ENCODE measurements around the gene OR5AC2.

Gene OR5AC2, protein sequence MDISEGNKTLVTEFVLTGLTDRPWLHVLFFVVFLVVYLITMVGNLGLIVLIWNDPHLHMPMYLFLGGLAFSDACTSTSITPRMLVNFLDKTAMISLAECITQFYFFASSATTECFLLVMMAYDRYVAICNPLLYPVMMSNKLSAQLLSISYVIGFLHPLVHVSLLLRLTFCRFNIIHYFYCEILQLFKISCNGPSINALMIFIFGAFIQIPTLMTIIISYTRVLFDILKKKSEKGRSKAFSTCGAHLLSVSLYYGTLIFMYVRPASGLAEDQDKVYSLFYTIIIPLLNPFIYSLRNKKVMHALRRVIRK

DNA sequence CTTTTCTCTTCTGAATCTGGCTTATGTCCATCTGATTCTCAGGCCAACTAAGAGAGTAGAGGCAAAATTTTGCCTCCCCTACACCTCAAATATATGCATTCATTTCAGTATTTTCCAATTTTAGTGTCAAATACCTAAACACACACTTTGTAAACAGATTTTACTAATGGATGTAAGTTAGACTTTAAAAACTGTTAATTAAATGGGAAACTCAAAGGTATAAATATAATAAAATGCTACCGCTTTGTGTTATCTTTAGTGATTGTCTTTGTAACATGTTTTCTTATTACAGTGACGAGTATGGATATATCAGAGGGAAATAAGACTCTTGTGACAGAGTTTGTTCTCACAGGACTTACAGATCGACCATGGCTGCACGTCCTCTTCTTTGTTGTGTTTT is at the start of gene OR5AC2:
TSS of gene OR5AC2 (plus strand) at position 301 of the 400 bp plus-strand sequence. CDS start at position 301, 0 bp downstream.
- in situ Hi-C loops (cut with MboI; ENCODE audit: low sequenced_read_pairs): no loop called here

DNA sequence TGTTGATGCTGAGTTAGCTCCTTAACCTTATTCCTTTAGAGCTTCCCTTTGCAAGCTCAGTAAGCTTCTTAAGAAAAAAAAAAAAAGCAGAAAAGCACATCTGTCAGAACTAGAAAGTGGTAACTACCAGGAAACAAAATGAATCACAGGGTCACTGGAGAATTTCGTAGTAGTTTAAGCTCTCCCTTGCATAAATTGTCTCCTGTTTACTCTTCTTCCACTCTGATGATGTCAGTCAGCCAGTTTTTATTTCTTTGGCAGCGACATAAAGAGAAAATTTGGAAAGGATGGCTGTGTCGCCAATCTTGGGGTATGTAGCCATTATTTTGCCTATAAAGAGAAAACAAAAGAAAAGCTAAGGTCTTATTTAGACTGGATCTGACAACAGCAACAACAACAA is 48.7 kb upstream of the OR5AC2 start:
- in situ Hi-C loops (cut with MboI; ENCODE audit: low sequenced_read_pairs): loop anchor here (10.0 kb wide), 1 partner anchor 287 kb away; no protein-coding TSS in a partner anchor

DNA sequence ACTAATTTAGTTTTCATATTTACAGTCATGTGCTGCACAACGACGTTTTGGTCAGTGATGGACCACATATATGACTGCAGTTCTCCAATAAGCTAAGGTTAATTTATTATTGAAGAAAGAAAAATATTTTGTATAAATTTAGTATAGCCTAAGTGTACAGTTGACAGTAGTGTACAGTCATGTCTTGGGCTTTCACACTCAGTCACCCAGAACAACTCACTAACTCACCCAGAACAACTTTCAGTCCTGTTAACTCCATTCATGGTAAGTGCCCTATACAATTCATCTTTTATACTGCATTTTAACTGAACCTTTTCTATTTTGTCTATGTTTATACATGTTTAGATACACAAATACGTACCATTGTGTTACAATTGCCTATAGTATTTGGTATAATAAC is 48.1 kb upstream of the OR5AC2 start:
- in situ Hi-C loops (cut with MboI; ENCODE audit: low sequenced_read_pairs): loop anchor here (10.0 kb wide), 1 partner anchor 286 kb away; no protein-coding TSS in a partner anchor

DNA sequence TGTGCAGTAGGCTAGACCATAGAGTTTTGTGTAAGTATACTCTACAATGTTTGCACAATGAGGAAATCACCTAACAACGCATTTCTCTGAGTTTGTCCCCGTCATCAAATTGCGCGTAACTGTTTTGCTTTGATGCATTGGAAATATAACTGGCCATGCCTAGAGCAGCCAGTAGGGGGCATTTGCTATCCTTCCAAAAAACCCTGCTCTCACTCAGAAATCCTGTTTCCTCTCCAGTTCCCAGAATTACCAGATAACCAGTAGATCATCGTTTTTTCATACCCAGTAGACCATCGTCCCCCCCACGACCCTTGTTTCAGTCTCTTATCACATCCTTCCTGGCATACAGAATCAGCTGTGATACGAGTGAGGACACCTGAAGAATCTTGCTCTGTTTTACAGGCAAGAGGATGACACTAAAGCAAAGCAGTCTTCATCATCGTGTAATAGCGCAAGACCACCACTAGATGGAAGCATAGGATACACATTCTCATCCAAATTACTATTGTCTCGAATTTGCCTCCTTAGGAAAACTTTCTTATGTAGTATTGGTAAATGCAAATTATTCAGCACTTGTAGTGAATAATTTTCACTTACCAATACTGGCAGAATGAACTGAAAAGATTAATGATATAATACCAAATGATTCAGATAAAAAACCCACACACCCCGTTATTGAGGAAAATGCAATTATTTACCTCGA is 47.5 kb upstream of the OR5AC2 start:
- in situ Hi-C loops (cut with MboI; ENCODE audit: low sequenced_read_pairs): loop anchor here (10.0 kb wide), 1 partner anchor 285 kb away; no protein-coding TSS in a partner anchor

DNA sequence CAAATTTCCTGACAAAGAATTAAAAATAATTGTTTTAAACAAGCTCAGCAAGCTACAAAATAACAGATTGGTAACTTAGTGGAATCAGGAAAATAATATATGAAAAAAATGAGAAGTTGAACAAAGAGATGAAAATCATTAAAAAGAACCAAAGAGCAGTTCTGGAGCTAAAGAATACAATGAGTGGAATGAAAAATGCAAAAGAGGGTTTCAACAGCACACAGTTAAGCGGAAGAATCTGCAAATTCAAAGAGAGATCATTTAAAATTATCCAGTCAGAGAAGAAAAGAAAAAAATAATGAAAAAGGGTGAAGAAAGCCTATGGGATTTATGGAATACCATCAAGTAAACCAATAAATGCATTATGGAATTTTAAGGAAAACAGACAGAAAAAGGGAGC is 45.6 kb upstream of the OR5AC2 start:
- in situ Hi-C loops (cut with MboI; ENCODE audit: low sequenced_read_pairs): no loop called here

GRCh38 chr3:98048586-98048985 is 38.4 kb upstream of the OR5AC2 start:
- in situ Hi-C loops (cut with MboI; ENCODE audit: low sequenced_read_pairs): no loop called here

- in situ Hi-C loops (cut with MboI; ENCODE audit: low sequenced_read_pairs): no loop called here
These were observed 37.7 kb upstream of the OR5AC2 start for GRCh38 chr3:98049271-98049670.

DNA sequence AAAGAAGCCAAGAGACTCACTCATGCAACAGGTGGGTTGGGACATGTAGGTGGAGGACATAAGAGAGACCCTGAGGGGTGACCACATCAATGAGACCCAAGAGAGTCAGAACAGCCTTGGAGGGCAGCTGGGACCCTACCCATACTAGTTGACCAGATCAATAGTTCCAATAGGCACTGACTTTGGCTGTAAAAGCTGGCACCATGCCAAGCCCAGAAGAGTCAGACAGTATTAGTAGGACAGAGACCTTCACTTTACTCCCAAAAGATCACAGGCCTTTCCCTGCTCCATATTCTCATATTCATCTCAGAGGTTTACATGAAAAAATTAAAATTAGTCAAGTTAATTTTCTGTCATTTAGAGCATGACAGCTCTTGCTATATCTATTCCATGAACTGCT is 30.9 kb upstream of the OR5AC2 start:
- in situ Hi-C loops (cut with MboI; ENCODE audit: low sequenced_read_pairs): no loop called here

DNA sequence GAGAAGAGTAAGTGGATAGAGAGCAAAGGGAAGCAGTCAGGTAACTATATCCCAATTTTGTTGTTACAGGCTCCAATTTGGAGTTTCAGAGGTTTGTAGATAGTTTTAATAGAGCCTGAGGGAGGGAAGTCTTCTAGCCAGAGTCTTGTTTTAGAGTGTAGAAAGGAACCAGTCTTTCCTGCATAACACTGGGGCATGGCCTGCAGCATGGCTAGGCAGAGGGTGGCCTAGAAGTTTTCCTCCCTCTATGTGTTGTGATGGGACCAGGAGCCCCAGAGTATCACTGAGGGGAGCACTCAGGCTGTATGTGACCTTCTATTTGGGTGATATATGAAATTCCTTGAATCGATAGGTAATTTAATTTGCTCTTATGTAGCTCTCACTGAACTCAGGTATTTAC is 29.3 kb upstream of the OR5AC2 start:
- in situ Hi-C loops (cut with MboI; ENCODE audit: low sequenced_read_pairs): no loop called here

GRCh38 chr3:98058244-98058960 is 28.6 kb upstream of the OR5AC2 start:
- in situ Hi-C loops (cut with MboI; ENCODE audit: low sequenced_read_pairs): no loop called here

GRCh38 chr3:98068824-98069223 is 18.1 kb upstream of the OR5AC2 start:
- in situ Hi-C loops (cut with MboI; ENCODE audit: low sequenced_read_pairs): no loop called here

- in situ Hi-C loops (cut with MboI; ENCODE audit: low sequenced_read_pairs): no loop called here
These were observed 16.1 kb upstream of the OR5AC2 start for GRCh38 chr3:98070840-98071239.

- in situ Hi-C loops (cut with MboI; ENCODE audit: low sequenced_read_pairs): no loop called here
These were observed 13.5 kb upstream of the OR5AC2 start for GRCh38 chr3:98073486-98073885.

DNA sequence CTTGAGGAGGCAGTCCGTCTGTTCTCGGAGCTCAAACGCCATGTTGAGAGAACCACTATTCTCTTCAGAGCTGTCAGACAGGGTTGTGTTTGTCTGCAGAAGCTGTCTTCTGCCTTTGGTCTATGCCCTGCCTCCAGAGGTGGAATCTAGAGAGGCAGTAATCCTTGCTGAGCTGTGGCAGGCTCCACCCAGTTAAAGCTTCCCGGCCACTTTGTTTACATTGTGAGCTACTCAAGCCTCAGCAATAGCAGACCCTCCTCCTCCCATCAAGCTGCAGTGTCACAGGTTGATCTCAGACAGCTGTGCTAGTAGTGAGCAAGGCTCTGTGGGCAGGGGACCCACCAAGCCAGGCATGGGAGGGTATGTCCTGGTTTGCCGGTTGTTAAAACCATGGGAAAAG is 8.9 kb downstream of the OR5AC2 start:
- in situ Hi-C loops (cut with MboI; ENCODE audit: low sequenced_read_pairs): no loop called here

DNA sequence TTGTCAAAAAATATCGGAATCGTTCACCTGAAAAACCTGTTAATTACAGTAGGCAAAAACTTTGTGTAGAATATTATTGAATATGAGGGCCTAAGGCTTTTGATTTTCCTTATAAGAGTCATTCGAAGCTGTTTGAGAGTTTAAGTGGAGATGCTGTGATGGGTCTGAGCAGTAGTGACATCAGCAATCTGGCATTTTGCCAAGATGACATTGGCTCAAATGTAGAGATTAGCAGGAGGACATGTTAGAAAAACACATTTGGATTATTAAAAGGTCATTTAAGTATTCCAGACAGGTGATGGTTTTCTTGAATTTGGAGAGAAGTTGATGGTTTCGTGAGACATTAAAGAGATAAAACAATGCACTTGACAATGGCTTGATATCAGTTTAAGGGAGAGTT is 12.9 kb downstream of the OR5AC2 start:
- in situ Hi-C loops (cut with MboI; ENCODE audit: low sequenced_read_pairs): no loop called here

DNA sequence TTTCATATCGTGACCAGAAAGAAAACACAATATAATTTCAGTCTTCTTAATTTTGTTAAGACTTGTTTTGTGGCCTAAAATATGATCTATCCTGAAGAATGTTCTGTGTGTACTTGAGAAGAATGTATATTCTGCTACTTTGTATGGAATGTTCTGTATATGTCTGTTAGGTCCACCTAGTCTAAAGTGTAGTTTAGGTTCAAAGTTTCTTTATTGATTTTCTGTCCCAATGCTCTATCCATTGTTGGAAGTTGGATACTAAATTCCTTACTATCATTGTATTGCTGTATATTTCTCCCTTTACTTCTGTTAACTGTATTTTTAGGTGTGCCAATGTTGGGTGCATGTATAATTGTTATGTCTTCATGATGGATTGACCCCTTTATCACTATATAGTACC is 21.2 kb downstream of the OR5AC2 start:
- in situ Hi-C loops (cut with MboI; ENCODE audit: low sequenced_read_pairs): no loop called here

DNA sequence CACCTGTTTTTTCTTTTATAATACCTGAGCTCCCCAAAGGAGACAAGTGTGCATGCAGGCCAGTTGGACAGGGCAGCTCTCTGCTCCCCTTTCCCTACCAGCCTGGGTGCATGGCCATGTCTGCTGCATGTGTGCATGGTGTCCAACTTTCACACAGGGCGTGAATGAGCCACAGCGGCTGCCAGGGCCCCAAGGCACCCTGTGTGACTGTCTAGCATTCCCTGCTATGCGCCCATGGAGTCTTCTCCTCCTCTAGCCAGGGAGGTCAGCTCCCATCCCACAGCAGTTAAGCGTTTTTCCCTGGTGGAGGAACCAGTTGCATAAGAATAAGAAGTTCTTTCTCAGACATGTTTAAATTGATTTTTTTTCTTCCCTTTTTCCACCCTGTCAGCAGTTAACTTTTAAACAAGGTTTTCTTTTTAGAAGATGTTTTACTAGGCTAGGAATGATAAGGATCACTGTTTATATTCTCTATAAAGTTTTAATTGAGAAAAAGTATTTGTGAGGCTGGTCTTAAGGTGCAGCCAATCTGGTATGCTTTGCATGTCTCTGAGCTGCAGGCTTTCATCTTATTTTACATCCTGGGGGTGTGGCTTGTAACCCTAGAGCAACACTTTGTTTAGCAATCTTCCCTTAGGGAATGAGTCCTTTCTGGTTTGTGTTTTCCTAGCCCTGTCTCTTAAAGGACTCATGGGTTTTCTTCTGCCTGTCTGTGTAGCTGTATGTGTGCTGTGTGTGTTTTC is 23.0 kb downstream of the OR5AC2 start:
- in situ Hi-C loops (cut with MboI; ENCODE audit: low sequenced_read_pairs): no loop called here

- in situ Hi-C loops (cut with MboI; ENCODE audit: low sequenced_read_pairs): no loop called here
These were observed 23.6 kb downstream of the OR5AC2 start for GRCh38 chr3:98110550-98110908.

GRCh38 chr3:98114264-98114663 is 27.3 kb downstream of the OR5AC2 start:
- in situ Hi-C loops (cut with MboI; ENCODE audit: low sequenced_read_pairs): no loop called here

DNA sequence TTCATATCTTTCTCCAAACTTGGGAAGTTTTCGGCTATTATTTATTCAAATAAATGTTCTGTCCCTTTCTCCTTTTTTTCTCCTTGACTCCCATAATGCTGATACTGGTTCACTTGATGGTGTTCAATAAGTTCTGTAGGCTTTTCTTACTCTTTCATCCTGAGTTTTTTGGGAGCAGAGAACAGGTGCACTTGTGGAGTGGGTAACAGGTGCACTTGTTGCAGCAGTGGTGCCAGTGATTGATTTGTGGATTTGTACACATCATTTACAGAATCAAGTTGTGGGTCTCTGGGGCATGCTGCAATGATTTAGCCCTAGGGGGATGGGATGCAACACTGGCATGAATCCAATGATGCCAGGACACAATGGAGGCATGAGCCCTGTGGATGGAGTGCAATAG is 28.7 kb downstream of the OR5AC2 start:
- in situ Hi-C loops (cut with MboI; ENCODE audit: low sequenced_read_pairs): no loop called here

DNA sequence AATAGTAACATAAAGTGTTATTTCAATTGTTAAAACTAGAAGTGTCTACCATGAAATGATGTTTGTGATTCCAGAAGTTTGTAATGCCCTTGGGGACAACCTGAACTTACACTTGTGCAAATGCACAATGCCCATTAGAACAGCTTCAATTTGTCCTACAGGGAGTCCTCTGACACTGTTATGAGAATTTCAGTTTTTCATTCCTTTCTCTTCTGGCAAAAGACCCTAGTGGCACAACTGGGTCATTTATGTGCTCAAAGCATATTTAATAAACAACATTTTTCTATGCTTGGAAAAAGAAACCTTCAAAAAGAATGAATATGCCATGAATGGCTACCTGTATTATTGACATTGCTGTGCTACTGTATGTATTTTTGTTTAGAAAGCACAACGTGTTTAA is 43.4 kb downstream of the OR5AC2 start, which contains the start of gene OR5H1:
TSS of gene OR5H1 (plus strand) at position 301 of the 400 bp plus-strand sequence. CDS start 1,977 bp downstream, outside the sequence.
- in situ Hi-C loops (cut with MboI; ENCODE audit: low sequenced_read_pairs): no loop called here

All from HL-60/S4 treated with phorbol 12-myristate 13-acetate at 8.2 ng/mL for 4 days and 3 days (cell line).